Measurements from ENCODE around the gene CPEB3. TPM values are rescaled to one million over a fixed set of nuclear protein-coding genes. Genes with fewer than 3 reads are reported as not detected.

Gene CPEB3
- total and polyA plus RNA-seq, 9 of the 15 experiments (the other 6 are each of a cell fraction or from before 2014, with no cell fraction given), result 0.15 to 1.2 (median 0.51) TPM

DNA sequence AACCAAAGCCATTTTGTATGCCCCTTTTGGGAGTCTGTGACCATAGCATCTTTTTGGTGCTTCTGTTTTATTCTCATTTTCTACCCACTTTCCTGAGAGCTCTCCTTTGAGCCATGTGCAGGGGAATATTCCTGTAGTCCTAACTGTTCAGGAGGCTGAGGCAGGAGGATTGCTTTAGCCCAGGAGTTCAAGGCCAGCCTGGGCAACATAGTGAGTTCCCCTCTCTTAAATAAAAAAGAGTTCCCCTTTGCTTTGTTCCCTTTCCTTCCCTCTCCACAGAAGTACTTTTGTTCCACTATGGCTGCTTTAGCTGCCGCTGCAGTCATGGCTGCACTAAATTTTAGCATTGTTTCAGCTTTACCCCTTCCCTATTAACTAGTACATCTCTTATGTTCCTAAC is 281.4 kb downstream of the CPEB3 start (continued):
- TF ChIP-seq, protein P1, sequence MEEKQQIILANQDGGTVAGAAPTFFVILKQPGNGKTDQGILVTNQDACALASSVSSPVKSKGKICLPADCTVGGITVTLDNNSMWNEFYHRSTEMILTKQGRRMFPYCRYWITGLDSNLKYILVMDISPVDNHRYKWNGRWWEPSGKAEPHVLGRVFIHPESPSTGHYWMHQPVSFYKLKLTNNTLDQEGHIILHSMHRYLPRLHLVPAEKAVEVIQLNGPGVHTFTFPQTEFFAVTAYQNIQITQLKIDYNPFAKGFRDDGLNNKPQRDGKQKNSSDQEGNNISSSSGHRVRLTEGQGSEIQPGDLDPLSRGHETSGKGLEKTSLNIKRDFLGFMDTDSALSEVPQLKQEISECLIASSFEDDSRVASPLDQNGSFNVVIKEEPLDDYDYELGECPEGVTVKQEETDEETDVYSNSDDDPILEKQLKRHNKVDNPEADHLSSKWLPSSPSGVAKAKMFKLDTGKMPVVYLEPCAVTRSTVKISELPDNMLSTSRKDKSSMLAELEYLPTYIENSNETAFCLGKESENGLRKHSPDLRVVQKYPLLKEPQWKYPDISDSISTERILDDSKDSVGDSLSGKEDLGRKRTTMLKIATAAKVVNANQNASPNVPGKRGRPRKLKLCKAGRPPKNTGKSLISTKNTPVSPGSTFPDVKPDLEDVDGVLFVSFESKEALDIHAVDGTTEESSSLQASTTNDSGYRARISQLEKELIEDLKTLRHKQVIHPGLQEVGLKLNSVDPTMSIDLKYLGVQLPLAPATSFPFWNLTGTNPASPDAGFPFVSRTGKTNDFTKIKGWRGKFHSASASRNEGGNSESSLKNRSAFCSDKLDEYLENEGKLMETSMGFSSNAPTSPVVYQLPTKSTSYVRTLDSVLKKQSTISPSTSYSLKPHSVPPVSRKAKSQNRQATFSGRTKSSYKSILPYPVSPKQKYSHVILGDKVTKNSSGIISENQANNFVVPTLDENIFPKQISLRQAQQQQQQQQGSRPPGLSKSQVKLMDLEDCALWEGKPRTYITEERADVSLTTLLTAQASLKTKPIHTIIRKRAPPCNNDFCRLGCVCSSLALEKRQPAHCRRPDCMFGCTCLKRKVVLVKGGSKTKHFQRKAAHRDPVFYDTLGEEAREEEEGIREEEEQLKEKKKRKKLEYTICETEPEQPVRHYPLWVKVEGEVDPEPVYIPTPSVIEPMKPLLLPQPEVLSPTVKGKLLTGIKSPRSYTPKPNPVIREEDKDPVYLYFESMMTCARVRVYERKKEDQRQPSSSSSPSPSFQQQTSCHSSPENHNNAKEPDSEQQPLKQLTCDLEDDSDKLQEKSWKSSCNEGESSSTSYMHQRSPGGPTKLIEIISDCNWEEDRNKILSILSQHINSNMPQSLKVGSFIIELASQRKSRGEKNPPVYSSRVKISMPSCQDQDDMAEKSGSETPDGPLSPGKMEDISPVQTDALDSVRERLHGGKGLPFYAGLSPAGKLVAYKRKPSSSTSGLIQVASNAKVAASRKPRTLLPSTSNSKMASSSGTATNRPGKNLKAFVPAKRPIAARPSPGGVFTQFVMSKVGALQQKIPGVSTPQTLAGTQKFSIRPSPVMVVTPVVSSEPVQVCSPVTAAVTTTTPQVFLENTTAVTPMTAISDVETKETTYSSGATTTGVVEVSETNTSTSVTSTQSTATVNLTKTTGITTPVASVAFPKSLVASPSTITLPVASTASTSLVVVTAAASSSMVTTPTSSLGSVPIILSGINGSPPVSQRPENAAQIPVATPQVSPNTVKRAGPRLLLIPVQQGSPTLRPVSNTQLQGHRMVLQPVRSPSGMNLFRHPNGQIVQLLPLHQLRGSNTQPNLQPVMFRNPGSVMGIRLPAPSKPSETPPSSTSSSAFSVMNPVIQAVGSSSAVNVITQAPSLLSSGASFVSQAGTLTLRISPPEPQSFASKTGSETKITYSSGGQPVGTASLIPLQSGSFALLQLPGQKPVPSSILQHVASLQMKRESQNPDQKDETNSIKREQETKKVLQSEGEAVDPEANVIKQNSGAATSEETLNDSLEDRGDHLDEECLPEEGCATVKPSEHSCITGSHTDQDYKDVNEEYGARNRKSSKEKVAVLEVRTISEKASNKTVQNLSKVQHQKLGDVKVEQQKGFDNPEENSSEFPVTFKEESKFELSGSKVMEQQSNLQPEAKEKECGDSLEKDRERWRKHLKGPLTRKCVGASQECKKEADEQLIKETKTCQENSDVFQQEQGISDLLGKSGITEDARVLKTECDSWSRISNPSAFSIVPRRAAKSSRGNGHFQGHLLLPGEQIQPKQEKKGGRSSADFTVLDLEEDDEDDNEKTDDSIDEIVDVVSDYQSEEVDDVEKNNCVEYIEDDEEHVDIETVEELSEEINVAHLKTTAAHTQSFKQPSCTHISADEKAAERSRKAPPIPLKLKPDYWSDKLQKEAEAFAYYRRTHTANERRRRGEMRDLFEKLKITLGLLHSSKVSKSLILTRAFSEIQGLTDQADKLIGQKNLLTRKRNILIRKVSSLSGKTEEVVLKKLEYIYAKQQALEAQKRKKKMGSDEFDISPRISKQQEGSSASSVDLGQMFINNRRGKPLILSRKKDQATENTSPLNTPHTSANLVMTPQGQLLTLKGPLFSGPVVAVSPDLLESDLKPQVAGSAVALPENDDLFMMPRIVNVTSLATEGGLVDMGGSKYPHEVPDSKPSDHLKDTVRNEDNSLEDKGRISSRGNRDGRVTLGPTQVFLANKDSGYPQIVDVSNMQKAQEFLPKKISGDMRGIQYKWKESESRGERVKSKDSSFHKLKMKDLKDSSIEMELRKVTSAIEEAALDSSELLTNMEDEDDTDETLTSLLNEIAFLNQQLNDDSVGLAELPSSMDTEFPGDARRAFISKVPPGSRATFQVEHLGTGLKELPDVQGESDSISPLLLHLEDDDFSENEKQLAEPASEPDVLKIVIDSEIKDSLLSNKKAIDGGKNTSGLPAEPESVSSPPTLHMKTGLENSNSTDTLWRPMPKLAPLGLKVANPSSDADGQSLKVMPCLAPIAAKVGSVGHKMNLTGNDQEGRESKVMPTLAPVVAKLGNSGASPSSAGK (IDR thresholded peaks at IDR 0.05), result no peak
- TF ChIP-seq, protein P2, sequence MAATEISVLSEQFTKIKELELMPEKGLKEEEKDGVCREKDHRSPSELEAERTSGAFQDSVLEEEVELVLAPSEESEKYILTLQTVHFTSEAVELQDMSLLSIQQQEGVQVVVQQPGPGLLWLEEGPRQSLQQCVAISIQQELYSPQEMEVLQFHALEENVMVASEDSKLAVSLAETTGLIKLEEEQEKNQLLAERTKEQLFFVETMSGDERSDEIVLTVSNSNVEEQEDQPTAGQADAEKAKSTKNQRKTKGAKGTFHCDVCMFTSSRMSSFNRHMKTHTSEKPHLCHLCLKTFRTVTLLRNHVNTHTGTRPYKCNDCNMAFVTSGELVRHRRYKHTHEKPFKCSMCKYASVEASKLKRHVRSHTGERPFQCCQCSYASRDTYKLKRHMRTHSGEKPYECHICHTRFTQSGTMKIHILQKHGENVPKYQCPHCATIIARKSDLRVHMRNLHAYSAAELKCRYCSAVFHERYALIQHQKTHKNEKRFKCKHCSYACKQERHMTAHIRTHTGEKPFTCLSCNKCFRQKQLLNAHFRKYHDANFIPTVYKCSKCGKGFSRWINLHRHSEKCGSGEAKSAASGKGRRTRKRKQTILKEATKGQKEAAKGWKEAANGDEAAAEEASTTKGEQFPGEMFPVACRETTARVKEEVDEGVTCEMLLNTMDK (IDR thresholded peaks at IDR 0.05; ENCODE audit: borderline replicate concordance, insufficient read depth, low read depth, low read length, poor library complexity, severe bottlenecking), result no peak
- TF ChIP-seq BRD4 (IDR thresholded peaks at IDR 0.05), result no peak
- TF ChIP-seq ZNF584 (CRISPR knock-in tag; IDR thresholded peaks at IDR 0.05; ENCODE audit: low read depth), result no peak
- no peak for TF ChIP-seq NR2C1 (IDR thresholded peaks at IDR 0.05)
- TF ChIP-seq NR2C1 (tag; IDR thresholded peaks at IDR 0.05), result no peak
- TF ChIP-seq NR1H2 (CRISPR knock-in tag; IDR thresholded peaks at IDR 0.05), result no peak
- TF ChIP-seq, protein P3, sequence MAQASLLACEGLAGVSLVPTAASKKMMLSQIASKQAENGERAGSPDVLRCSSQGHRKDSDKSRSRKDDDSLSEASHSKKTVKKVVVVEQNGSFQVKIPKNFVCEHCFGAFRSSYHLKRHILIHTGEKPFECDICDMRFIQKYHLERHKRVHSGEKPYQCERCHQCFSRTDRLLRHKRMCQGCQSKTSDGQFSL (CRISPR knock-in tag; IDR thresholded peaks at IDR 0.05), result no peak
- TF ChIP-seq, protein P3 (tag; IDR thresholded peaks at IDR 0.05), result no peak
- no peak for TF ChIP-seq TBL1XR1 (IDR thresholded peaks at IDR 0.05; ENCODE audit: low read length in 2 of 2)
- no peak for TF ChIP-seq ZC3H8 (IDR thresholded peaks at IDR 0.05)
- TF ChIP-seq NFIX (CRISPR knock-in tag; IDR thresholded peaks at IDR 0.05; ENCODE audit: low read depth), result no peak

Measured in K562 (cell line).